ENCODE results near the gene AP3B1. TPM values are rescaled to one million over a fixed set of nuclear protein-coding genes. Genes with fewer than 3 reads are reported as not detected.

Gene AP3B1
- polyA plus RNA-seq, 1 of the 3 experiments (the other 2 are of a cell fraction) = 18.0 TPM

DNA sequence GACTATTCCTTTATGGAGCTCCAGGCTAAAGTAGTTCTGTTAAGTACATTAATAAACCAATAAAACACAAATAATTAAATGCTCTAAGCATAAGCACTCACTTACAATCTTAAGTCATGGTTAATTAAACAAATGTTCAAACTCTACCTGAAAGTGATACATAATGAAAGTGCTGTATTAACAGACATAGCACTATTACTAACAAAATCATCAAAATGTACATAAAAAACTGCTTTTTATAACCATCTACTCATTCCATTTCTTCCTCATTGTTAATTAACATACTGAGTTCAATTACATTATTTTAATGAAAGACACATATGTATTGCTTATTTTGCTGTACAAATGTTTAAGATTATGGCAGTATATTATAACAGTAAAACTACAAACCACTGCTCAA lies 107.3 kb downstream of the AP3B1 start:
- H3K4me3 ChIP-seq (ENCODE audit: low read depth in 2 of 2, low read length in 1 of 2) = no peak overlapping the region
- H3K9ac ChIP-seq = no peak overlapping the region
- DNase-seq = no peak
- no peak overlapping the region for H2AFZ ChIP-seq (ENCODE audit: low read depth)
- no peaks in the 10 kb centered on the region for H3K9me2 ChIP-seq
- TF ChIP-seq FOXJ3 (CRISPR knock-in tag; IDR thresholded peaks at IDR 0.05) (no peak), POLR2AphosphoS5 (IDR thresholded peaks at IDR 0.05; ENCODE audit: low read depth, low read length) (no peak), EP300 (IDR thresholded peaks at IDR 0.05; ENCODE audit: borderline replicate concordance in 1 of 2, low read depth in 1 of 2, low read length in 1 of 2) (no peak), RFX5 (IDR thresholded peaks at IDR 0.05; ENCODE audit: low read length) (no peak), SIN3A (IDR thresholded peaks at IDR 0.05; ENCODE audit: borderline replicate concordance, low read depth, low read length) (no peak), TCF12 (IDR thresholded peaks at IDR 0.05) (no peak), GATA2 (CRISPR knock-in tag; IDR thresholded peaks at IDR 0.05) (no peak), ELF1 (IDR thresholded peaks at IDR 0.05) (no peak), FOXM1 (IDR thresholded peaks at IDR 0.05; ENCODE audit: low read depth) (no peak), RCOR1 (IDR thresholded peaks at IDR 0.05; ENCODE audit: low read length) (no peak), ZBTB33 (IDR thresholded peaks at IDR 0.05; ENCODE audit: borderline replicate concordance, low read depth) (no peak), CHD2 (IDR thresholded peaks at IDR 0.05; ENCODE audit: low read length, partially characterized antibody) (no peak), TEAD4 (IDR thresholded peaks at IDR 0.05; ENCODE audit: borderline replicate concordance, insufficient read depth) (no peak), JUND (IDR thresholded peaks at IDR 0.05) (no peak), CTCF (IDR thresholded peaks at IDR 0.05) (no peak), MXI1 (IDR thresholded peaks at IDR 0.05; ENCODE audit: low read depth, low read length) (no peak), NFIC (IDR thresholded peaks at IDR 0.05; ENCODE audit: borderline replicate concordance) (no peak)
- TF ChIP-seq, protein P1, sequence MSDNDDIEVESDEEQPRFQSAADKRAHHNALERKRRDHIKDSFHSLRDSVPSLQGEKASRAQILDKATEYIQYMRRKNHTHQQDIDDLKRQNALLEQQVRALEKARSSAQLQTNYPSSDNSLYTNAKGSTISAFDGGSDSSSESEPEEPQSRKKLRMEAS (IDR thresholded peaks at IDR 0.05; ENCODE audit: low read depth) = no peak
- TF ChIP-seq, protein P2, sequence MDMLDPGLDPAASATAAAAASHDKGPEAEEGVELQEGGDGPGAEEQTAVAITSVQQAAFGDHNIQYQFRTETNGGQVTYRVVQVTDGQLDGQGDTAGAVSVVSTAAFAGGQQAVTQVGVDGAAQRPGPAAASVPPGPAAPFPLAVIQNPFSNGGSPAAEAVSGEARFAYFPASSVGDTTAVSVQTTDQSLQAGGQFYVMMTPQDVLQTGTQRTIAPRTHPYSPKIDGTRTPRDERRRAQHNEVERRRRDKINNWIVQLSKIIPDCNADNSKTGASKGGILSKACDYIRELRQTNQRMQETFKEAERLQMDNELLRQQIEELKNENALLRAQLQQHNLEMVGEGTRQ (IDR thresholded peaks at IDR 0.05; ENCODE audit: borderline replicate concordance, low read depth, low read length) = no peak
- TF ChIP-seq, protein P3, sequence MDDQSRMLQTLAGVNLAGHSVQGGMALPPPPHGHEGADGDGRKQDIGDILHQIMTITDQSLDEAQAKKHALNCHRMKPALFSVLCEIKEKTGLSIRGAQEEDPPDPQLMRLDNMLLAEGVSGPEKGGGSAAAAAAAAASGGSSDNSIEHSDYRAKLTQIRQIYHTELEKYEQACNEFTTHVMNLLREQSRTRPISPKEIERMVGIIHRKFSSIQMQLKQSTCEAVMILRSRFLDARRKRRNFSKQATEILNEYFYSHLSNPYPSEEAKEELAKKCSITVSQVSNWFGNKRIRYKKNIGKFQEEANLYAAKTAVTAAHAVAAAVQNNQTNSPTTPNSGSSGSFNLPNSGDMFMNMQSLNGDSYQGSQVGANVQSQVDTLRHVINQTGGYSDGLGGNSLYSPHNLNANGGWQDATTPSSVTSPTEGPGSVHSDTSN (IDR thresholded peaks at IDR 0.05) = no peak
- H3K4me2 ChIP-seq = no peak overlapping the region
- no peaks in the 10 kb centered on the region for H3K4me1 ChIP-seq (ENCODE audit: control insufficient read depth in 1 of 2, insufficient read depth in 2 of 2, low read depth in 1 of 2, low read length in 1 of 2)
- no peaks in the 10 kb centered on the region for H3K27me3 ChIP-seq (ENCODE audit: insufficient read depth)
- peaks cover 25% of the 10 kb centered on the region for H3K79me2 ChIP-seq (ENCODE audit: insufficient read depth)
- peaks cover 0 to 18% of the 10 kb centered on the region in 2 experiments for H3K36me3 ChIP-seq (replicated peaks in 1 of 2; ENCODE audit: control insufficient read depth in 1 of 2, insufficient read depth in 2 of 2, low read length in 1 of 2)
- POLR2A ChIA-PET = no interaction called here
- H3K9me3 ChIP-seq = no peaks in the 10 kb centered on the region
- no peak overlapping the region for H3K27ac ChIP-seq (ENCODE audit: low read depth in 2 of 2, low read length in 1 of 2)
- CTCF ChIA-PET = no interaction called here
- H3F3A ChIP-seq (replicated peaks; ENCODE audit: insufficient read depth) = no peaks in the 10 kb centered on the region
- no peaks in the 10 kb centered on the region for H4K20me1 ChIP-seq (ENCODE audit: insufficient read depth)
